GM18507 (cell line): ENCODE results near the gene ACP4.
A peak's percentile ranks its signal among the peaks of the same experiment; 100 is the strongest.
"Not testable (repeated sequence)": the region's sequence is repeated elsewhere in the genome, so short reads cannot be mapped to it uniquely, and the experiment has no call there.

ENCODE experiments used
- DNase-seq: peaks from one replicate; pipeline ENCODE4 v3.0.0; 2011; ENCODE audit warnings: low read depth; ENCODE audit not compliant: insufficient read length; ENCODE audit errors: extremely low spot score
- FAIRE-seq: peaks from 2 replicates; lab custom pipeline; 2011; peaks lifted over from hg19 to GRCh38; lab: Jason Lieb, UNC

ACP4 gene

DNA sequence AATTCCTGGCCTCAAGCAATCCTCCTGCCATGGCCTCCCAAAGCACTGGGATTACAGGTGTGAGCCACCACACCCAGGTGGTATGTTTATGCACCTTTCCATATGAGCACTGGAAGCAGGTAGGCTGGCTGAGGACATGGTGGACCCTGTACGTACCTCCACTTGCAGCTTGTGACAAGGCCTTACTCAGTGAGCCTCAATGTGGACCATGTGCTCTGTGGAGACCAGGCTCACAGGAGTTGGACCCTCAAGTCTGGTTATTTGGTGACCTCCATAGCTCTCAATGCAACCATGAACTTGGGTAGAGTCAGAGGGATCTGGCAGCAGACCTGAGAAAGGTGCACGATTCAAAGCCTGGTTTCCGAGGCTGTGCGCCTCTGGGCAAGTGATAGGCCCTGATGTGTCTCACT, 5.5 kb downstream of the ACP4 start:
- DNase-seq (no peak), FAIRE-seq (no peak)

DNA sequence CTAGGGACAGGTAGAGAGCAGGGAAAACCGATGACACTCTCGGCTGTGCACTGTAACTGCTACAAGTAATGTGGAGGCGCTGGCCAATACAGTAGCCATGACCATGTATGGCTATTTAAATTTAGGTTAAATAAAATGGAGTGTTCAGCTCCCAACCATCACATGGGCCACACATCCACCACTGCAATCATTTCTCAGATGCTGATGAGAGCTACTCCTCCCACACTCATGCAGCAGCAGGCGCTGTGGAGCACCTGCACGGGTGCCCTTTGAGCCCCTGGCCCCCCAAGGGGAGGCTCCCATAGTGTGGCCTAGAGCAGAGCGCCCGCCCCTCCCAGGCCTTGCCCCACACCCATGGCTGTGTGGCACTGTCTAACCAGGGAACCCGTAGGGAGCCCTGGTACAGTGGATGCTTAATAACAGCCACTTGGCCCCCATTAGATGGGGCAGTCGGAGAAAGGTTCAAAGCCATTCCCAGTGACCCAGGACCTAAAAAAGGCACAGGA, 6.0 kb downstream of the ACP4 start:
- no peak for FAIRE-seq
- DNase-seq, result no peak

DNA sequence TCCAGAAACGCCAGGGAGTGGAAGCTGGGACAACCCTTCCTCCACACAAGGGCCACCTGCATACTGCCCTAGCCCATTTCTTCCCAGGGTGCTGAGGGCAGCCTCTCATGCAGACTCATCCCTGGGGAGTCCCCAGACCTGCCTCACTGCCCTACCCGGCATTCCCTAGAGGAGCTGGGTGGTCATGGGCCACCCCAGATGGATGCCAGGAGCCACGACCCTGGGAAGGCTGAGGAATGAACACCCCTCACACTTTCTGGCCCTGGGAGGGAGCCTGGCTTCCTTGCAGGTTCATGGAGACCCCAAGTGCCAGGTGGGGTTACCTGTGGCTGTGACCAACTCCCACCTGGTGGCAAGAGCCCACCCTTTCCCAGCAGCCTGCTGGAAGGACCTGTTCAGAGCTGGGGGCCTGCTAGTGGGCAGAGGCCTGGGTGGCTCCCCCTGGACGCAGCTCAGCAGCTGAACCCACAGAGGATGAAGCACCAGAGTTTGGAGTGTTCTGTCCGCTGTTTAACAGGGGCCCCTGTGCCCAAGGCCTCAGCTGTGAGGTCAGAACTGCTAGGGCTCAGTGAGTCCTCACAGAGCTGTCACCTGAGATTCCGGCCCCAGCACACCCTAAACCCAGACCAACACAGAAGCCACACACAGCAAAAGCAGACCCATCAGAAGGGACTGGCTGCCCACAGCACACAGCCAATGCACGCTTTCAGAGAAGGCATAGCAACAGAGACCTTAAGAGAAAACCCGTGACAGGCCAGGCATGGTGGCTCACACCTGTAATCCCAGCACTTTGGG, 6.6 kb downstream of the ACP4 start:
- DNase-seq (no peak), FAIRE-seq (no peak)

DNA sequence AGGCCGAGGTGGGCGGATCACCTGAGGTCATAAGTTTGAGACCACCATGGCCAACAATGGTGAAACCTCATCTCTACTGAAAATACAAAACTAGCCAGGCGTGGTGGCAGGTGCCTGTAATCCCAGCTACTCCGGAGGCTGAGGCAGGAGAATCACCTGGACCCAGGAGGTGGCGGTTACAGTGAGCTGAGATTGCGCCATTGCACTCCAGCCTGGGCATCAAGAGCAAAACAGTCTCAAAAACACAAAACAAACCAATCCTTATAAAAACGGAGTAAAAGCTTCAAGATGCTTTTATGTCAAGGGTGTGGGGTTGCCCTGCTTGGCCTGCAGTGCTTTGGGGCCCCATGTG, 7.2 kb downstream of the ACP4 start:
- DNase-seq, result no peak
- FAIRE-seq, result no peak

DNA sequence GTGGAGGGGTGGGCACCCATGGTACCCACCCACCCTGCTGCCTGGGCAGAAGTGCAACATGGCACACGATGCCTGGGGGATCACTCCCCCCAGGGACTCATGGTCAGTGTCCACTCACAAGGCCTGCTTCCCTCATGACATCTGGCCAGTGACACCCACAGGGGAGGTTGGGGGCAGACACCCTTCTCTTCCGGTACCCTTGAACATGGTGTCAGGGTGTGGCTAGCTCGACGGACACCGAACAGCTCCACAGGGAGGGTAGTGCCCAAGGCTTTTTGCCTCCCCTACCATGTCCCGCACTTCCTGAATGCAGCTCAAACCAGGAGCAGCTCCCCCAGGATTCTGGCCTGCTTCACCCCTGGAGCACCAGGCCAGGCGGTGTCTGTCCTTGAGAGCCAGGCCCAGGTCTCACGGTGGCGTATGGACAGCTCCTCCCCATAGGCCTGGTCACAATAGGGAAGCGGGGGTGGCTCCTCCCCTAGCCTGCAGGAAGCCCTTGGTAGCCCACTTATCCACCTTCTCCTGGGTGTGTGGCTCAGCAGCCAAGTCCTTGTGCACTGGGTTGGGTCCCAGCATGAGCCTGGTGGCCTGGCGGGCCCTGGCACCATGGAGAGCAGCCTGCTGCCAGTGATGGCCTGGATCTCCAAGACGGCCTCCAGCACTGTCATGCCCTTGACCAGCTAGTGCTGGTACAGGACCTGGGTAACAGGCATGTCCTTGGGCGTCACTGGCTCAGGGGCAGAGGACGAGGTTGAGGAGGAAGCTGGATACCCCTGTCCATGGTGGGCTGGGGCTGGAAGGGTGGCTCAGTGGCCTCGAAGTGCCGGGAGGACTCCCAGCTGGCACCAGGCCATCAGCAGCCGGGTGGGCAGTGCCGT, 7.8 kb downstream of the ACP4 start:
- FAIRE-seq, result no peak
- DNase-seq, result no peak

DNA sequence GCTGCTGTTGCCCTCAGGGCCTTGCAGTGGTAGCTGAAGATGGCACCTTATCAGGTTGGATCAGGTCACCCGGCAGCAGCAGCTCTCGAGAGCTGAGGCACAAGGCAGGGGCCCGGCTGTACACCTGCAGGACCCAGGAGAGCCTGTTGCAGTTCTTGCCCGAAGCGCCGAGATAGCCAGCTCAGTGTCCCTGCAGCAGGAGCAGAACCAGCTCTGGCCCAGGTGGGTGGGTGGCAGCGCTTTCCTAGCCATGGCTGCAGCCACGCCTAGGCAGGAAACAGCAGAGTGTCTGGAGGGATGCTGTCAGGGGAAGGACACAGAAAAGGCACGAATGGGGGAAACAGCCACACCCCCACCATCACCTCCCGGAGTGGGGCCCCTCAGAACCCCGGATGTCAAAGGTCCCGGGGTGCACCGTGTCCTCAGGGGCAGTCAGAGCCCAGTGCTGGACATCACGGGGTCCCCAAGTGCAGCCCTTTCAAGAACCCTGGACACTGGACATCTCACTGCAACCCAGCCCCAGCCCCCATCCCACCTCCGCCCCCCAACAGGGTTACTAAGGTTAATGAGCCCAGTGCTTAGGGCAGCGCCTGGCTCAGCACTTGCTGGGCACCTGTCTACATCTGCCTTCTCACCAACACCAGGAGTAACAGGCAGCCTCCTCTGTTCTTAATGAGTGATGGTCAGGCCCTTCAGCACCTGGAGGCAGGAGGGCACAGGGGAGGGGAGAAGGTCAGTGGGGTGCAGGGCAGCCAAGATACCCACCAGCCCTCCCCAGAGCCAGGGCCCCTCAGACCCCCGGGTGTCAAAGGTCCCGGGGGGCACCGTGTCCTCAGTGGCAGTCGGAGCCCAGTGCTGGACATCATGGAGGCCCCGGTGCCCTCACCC, 8.7 kb downstream of the ACP4 start:
- DNase-seq (no peak), FAIRE-seq (no peak)

DNA sequence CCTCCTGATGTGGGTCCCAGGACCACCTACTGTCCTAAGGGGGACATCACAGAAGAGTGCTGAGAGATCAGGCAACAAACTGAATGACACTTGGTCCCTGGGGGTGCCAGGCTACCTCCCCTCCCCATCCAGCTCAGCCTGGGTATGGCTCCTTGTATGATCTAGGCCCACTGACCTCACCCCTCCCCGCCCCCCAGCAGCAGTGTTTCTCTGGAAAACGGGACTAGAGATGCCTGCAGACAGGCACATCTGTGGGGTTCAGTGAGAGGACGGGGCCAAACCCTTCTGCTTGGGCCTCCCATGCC, 9.3 kb downstream of the ACP4 start:
- no peak for DNase-seq
- no peak for FAIRE-seq

DNA sequence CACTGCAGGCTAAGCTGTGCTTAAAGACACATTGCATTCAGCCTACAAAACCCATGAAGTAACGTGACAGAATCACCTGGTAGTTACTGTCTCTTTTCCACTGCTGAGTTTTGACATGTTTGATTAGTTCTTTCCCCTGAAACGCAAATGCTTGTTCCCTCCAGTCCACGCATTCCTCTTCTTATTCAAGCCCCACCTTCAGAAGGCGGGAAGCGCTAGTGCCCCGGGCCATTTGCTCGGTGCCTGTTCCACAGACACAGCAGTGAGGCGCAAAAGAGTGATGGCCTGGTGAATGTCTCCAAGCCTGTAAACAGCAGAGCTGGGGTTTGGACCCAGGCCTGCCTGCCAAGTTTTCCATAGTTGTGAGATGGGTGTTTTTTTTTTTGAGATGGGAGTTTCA, 10.9 kb downstream of the ACP4 start:
- DNase-seq, result no peak
- FAIRE-seq, result no peak

DNA sequence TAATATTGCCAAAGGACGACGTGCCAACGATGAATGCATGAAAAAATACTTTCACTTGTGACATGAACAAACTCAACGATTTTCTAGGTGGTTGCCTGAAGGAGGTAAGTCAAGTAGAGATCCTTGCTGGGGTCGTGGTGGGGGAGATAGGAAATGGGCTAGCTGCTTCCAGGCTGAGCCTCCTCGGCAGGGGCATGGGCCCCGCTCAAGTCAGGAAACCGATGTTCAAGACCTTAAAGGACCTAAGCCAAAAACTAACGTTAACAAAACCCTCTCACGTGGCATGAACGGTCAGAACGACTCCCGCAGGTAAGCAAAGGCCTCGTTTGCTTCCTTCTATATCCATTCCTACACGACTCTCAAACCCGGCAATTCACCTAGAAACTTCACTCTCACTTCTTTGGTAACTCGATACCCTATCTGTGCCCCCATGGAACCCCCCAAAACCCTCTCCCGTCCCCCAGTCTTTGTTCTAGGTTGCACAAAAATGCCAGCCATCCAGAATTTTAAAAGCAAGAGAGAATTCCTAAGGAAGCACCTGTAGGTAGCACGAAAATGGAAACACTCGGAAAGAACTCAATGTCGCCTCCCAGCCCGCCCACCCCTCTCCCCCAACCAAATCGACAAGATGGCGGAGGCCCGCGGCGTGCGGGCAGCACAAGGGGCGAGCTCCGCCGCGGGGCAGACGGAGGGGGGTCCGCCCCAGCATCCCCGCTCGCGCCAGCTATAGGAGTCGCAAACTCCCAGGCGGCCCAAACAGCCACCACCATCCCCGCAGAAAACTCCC, 13.6 kb downstream of the ACP4 start:
- no peak for DNase-seq
- FAIRE-seq, result no peak

DNA sequence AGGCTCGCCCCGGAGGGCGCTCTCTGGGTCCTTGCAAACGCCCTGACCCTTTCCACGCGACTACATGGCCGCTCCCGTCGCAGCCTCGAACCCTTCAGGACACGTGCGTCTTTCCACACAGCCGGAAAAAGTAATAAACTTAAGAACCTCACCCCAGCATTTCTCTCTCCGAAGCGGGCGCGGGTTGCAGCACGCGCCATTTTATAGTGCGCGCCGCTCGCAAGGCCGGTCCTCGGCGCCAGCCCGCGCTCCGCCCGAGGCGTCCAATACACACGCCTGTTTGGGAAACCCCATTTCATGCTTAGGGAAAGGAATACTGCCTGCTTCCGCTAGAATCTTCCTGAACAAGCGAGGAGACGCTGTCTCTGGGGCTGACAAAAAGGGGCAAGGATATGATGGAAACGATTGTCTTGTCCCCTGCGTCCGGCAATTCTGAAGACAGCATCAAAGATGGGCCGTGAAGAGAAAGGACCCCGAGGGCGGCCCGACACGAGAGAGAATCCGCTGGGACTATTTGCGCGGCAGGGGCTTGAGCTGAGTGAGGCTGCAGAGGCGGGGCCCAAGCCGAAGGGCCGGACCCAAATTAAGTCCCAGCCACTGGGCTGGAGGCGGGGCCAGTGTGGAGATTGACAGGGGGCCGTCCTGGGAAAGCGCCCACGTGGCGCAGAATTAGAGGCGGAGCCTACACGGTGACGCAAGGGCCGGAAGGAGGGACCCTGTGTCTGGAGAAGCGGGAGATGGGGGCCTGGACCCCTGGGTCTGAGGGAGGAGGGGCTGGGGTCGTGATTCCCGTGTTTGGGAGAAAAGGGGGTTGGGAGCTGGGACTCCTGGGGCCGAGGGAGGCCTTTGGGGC, 14.4 kb downstream of the ACP4 start:
- DNase-seq, result peak; percentile 93
- peak; percentile 98 for FAIRE-seq

DNA sequence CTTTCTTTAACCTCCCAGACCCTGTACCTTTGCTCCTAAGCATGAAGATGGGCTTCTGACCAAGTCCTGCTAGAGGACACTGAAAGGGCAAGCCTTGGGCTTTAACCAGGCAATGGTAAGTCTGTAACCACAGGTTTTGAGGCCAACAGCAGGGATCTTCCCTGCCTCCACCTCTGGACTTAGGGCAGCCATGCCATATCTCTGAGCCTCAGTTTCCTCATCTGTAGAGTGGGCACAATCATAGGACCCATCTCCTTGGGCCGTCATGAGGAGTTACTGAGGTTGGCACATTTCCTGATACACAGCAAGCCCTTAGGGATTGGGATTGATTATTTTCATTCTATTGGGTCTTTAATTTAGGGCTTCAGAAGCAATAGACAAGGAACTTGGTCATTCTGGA, 18.6 kb downstream of the ACP4 start:
- DNase-seq (no peak), FAIRE-seq (no peak)

DNA sequence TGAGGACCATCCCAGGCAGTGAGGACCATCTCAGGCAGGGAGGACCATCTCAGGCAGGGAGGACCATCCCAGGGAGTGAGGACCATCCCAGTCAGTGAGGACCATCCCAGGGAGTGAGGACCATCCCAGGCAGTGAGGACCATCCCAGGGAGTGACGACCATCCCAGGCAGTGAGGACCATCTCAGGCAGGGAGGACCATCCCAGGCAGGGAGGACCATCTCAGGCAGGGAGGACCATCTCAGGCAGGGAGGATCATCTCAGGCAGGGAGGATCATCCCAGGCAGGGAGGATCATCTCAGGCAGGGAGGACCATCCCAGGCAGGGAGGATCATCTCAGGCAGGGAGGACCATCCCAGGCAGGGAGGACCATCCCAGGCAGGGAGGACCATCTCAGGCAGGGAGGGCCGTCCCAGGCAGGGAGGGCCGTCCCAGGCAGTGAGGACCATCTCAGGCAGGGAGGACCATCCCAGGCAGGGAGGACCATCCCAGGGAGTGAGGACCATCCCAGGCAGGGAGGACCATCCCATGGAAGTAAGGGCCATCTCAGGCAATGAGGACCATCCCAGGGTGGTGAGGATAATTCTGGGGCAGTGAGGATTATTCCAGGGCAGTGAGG, 21.5 kb downstream of the ACP4 start:
- DNase-seq, FAIRE-seq: not testable (repeated sequence)

DNA sequence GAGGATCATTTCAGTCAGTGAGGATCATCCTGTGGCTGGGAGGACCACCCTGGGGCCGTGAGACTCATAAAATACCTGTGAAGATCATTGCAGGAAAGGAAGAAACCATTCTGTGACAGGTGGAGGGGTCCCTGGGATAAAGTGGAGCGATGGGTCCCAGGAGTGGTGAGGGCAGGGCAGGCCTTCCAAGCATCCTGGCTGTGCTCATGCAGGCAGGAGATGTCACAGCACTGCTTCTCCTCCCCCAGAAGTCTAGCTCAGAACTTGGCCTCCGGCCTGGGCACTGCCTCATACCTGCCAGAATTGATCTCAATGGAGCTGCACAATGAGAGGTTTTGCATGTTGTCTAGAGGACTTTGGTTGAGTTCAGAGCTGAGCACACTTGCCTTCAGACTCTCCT, 22.3 kb downstream of the ACP4 start:
- FAIRE-seq (no peak), DNase-seq (no peak)

DNA sequence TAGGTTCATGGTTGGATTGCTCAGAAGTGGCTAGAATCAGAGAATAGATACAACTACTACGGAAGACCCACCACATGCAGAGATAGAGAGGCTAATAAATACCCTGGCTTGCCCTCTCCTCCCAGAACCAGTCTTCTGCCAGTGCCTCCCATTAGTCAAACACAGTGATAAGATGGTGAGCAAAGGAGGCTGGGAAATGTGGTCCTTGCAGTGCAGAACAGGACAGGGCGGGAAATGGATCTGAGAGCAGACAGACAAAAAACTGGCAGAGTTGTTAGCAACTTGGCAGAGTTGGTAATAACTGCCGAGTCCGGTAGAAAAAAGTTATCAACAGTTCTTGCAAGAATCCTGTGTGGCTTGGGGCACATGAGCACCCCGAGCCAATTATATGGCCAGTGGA, 24.7 kb downstream of the ACP4 start:
- FAIRE-seq (no peak), DNase-seq (no peak)

DNA sequence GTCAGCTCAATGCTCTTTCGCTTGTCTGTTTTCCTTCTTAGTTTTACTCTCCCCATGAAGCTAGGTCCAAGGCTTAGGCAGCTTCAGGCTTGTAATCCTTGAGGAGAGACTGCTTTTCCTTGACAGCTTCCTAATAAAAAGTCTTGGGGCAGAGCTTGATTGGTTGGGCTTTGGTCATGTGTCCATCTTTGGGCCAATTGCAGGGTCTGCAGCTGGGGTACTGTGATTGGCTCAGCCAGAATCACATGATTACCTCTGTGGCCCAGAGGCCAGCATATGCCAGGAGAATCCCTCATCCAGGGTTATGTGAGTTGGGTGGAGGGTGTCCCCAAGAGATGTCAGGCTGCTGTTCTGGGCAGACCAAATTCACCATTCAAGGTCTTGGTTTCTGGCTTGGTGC, 25.2 kb downstream of the ACP4 start:
- FAIRE-seq (no peak), DNase-seq (no peak)

DNA sequence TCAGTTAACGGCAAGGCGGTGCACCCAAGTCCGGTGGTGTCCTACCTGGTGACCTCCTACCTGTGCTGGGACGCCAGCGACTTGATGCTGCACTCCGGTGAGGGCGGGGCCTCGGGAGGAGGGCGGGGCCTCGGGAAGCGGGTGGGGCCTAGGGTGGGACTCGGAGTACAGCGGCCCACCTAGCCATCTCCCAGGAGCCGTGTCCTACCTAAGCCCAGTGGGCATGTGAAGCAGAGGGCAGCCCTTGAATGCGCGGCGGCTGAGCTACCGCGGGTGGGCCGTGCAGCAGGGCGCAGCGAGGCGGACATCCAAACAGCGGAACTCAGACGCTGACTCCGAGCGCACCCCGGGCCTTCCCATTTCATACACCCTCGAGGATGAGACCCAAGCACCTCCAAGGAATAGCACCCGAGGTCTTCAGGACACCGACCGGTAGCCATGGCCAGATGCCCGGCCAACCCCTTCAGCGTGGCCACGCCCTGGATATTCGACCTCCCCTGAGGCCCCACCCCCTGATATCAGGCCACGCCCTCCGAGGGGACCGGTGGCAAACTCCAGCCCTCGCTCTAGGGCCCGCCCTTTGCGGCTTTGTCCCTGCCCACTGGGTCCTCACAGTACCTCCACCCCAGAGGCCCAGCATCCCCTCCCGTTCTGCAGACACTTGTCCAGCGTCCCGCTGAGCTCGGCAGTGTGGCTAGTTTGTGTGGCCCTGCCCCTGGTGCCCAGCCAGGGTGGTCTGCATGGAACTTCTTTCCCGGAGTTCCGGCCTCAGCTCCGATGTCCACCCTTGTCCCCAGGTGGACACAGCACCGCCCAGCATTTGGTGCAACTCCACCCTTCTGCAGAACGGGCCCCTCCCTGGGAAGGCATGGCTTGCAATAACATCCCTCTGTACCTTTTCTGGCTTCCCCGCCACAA, 28.0 kb downstream of the ACP4 start:
- FAIRE-seq (no peak), DNase-seq (peak; percentile 73)

DNA sequence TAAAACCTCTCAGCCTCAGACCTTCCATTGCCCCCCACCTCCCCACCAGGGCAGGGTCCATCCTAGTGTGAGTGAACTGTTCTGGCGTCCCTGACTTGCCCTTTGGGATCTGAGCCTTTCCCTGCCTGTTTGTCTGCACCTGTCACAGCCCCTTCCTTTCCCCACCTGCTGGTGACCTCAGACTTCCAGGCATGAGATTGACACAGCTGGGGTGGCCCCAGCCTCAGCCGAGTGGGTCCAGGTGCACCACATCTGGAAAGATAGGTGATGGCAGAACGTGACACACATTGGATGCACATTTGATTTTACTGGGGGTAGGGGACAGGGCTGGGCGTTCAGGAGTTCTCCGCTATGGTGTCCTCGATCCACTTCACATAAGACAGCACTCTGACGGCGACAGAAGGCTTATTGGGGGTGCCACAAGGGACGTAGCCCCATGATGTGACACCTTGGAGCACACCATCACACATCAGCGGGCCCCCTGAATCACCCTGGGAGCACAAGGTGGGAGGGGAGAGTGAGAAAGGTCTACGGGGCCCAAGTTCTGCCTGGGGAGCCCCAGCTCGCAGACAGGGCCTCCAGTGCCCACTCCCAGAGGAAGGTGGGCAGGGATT, 28.8 kb downstream of the ACP4 start:
- FAIRE-seq (peak; percentile 24), DNase-seq (no peak)
